B cell (primary cell): ENCODE results near the gene CDKN1C. TPM values are rescaled to one million over a fixed set of nuclear protein-coding genes. Genes with fewer than 3 reads are reported as not detected.

ENCODE experiments used
- ATAC-seq: fragments of 200-7000 bp; cut with Tn5 transposase; one replicate; pipeline ENCODE4 v1.10.0; 2021; ENCODE audit warnings: low read depth, mild to moderate bottlenecking, moderate number of reproducible peaks, moderate library complexity
- CTCF ChIA-PET: fragments of 350-600 bp; sonication (Branson Sonifier 250); formaldehyde crosslinking; loops from one replicate; lab custom pipeline; 2021; ENCODE audit warnings: antibody characterized with exemption, inconsistent platforms; lab: Charles Lee
- POLR2A ChIA-PET: fragments of 350-600 bp; sonication (Branson Sonifier 250); formaldehyde crosslinking; loops from one replicate; lab custom pipeline; 2021; ENCODE audit warnings: antibody characterized with exemption; lab: Charles Lee
- DNase-seq: peaks from one replicate; pipeline ENCODE4 v3.0.0; 2013
- H2AFZ ChIP-seq: 2 replicates; pipeline ENCODE4 v1.6.1; 2012; ENCODE audit warnings: mild to moderate bottlenecking, low read depth, low read length; ENCODE audit not compliant: insufficient read depth, poor library complexity, severe bottlenecking
- H3K27ac ChIP-seq, 2 donors: 1 replicate in 1 of 2; 2 replicates in 1 of 2; pipeline ENCODE4 v1.5.1; 2012 to 2013; ENCODE audit warnings: low read length in 2 of 2, mild to moderate bottlenecking in 2 of 2, moderate library complexity in 1 of 2
- H3K27me3 ChIP-seq, 4 experiments: fragments of 200-600 bp in 1 of 4; sonication (generic) in 1 of 4; replicated peaks in 1 of 4; 1 replicate in 2 of 4; 2 replicates in 2 of 4; pipeline versions ENCODE4 v1.6.1 to v1.7.0; 2013 to 2016; ENCODE audit warnings: low read length in 3 of 4, mild to moderate bottlenecking in 2 of 4, mixed read lengths in 1 of 4, moderate library complexity in 1 of 4; ENCODE audit not compliant: insufficient read depth in 4 of 4, control insufficient read depth in 3 of 4; ENCODE audit errors: control extremely low read depth in 1 of 4
- H3K36me3 ChIP-seq, 2 experiments: replicated peaks in 1 of 2; 1 replicate in 1 of 2; 2 replicates in 1 of 2; pipeline versions ENCODE4 v1.6.1 to v1.7.1; 2013; ENCODE audit warnings: low read length in 1 of 2; ENCODE audit not compliant: insufficient read depth in 2 of 2, control insufficient read depth in 1 of 2; ENCODE audit errors: control extremely low read depth in 1 of 2, extremely low read depth in 1 of 2
- H3K4me1 ChIP-seq, 2 donors: fragments of 200-600 bp in 1 of 2; sonication (generic) in 1 of 2; 1 replicate in 1 of 2; 2 replicates in 1 of 2; pipeline versions ENCODE4 v1.5.1 to v1.6.1; 2013 to 2017; ENCODE audit warnings: low read length in 2 of 2; ENCODE audit not compliant: control insufficient read depth in 2 of 2, insufficient read depth in 2 of 2
- H3K4me2 ChIP-seq: replicated peaks from 2 replicates; pipeline ENCODE3; 2012; ENCODE audit warnings: mild to moderate bottlenecking, low read depth, low read length; ENCODE audit not compliant: poor library complexity, severe bottlenecking
- H3K4me3 ChIP-seq, 5 experiments: fragments of 200-600 bp in 1 of 5; sonication (generic) in 1 of 5; 1 replicate in 3 of 5; 2 replicates in 2 of 5; pipeline versions ENCODE4 v1.5.1 to v1.7.0; 2011 to 2016; ENCODE audit warnings: low read length in 4 of 5, mild to moderate bottlenecking in 4 of 5, low read depth in 2 of 5, control low read depth in 1 of 5, moderate library complexity in 1 of 5; ENCODE audit not compliant: insufficient read depth in 1 of 5; ENCODE audit errors: control extremely low read depth in 1 of 5, extremely low read depth in 1 of 5
- H3K79me2 ChIP-seq: fragments of 200-600 bp; sonication (generic); one replicate; pipeline ENCODE4 v1.6.0; 2016; ENCODE audit warnings: low read length; ENCODE audit not compliant: control insufficient read depth, insufficient read depth
- H3K9ac ChIP-seq: fragments of 200-600 bp; sonication (generic); 2 replicates; pipeline ENCODE4 v1.6.1; 2017; ENCODE audit warnings: mild to moderate bottlenecking, low read length, moderate library complexity
- H3K9me3 ChIP-seq, 3 donors: one replicate each; pipeline versions ENCODE4 v1.6.1 to v1.7.1; 2013; ENCODE audit warnings: low read length in 2 of 3; ENCODE audit not compliant: control insufficient read depth in 2 of 3, insufficient read depth in 1 of 3; ENCODE audit errors: control extremely low read depth in 1 of 3
- H4K20me1 ChIP-seq: 2 replicates; pipeline ENCODE4 v1.6.0; 2012; ENCODE audit warnings: mild to moderate bottlenecking, low read length; ENCODE audit not compliant: insufficient read depth, control insufficient read depth, poor library complexity, severe bottlenecking
- H3K27ac Mint-ChIP-seq: one replicate; pipeline ENCODE4 v1.8.0; 2021; ENCODE audit warnings: mixed read lengths
- H3K27me3 Mint-ChIP-seq: one replicate; pipeline ENCODE4 v1.8.0; 2021; ENCODE audit warnings: mixed read lengths
- H3K4me1 Mint-ChIP-seq: one replicate; pipeline ENCODE4 v1.8.0; 2021; ENCODE audit warnings: mixed read lengths
- H3K4me3 Mint-ChIP-seq: one replicate; pipeline ENCODE4 v1.8.0; 2021; ENCODE audit warnings: mixed read lengths
- H3K9me3 Mint-ChIP-seq: one replicate; pipeline ENCODE4 v1.8.0; 2022; ENCODE audit warnings: mixed read lengths; ENCODE audit not compliant: insufficient read depth
- CTCF ChIP-seq: fragments of 200-600 bp; IDR thresholded peaks from one replicate; pipeline ENCODE4 v1.8.0; 2022; ENCODE audit warnings: antibody characterized with exemption, mild to moderate bottlenecking
- EZH2 ChIP-seq: IDR thresholded peaks from 2 replicates; pipeline ENCODE4 v1.6.1; 2012; ENCODE audit warnings: borderline replicate concordance, low read depth, mild to moderate bottlenecking, moderate library complexity, low read length; ENCODE audit not compliant: insufficient read depth, poor library complexity, severe bottlenecking
- WGBS: methylation state at CpG from one replicate; pipeline ENCODE4 v1.1.5; 2013; ENCODE audit warnings: missing lambda C conversion rate; ENCODE audit not compliant: insufficient coverage; 5-methylcytosine and 5-hydroxymethylcytosine counted together
- intact Hi-C: fragments of 100-400 bp; cut with micrococcal nuclease; formaldehyde crosslinking; loops from one replicate; pipeline ENCODE4 v1.10.0; 2022
- polyA plus RNA-seq: library from polyadenylated mRNA; depleted of rRNA; stranded (reverse); fragments of >200 nt; gene quantifications from 2 replicates; pipeline ENCODE4 v1.2.3, GENCODE V29; 2012
- total RNA-seq, 2 donors: library from RNA; stranded (reverse); fragments of 120-200 nt in 1 of 2; gene quantifications; 1 replicate in 1 of 2; 2 replicates in 1 of 2; pipeline versions ENCODE4 v1.2.3 to v1.2.4, GENCODE V29; 2013 to 2022

The CDKN1C gene
- total and polyA plus RNA-seq, 2 donors (not counting 1 experiment from before 2014, with no cell fraction given): 0.58 to 8.0 TPM

GRCh38 chr11:2922655-2923054 is 37.1 kb upstream of the CDKN1C start:
- ChIA-PET CTCF (no interaction called here), POLR2A (no interaction called here)
- H3K9me3 Mint-ChIP-seq: no peaks in the 10 kb centered on the region
- no peaks in the 10 kb centered on the region for H3K36me3 ChIP-seq
- H3K9ac ChIP-seq: no peak overlapping the region
- H3K27me3 ChIP-seq: peaks cover 0 to 13% (median 2%) of the 10 kb centered on the region in 4 experiments
- no peak overlapping the region for H3K4me3 ChIP-seq
- H3K4me1 Mint-ChIP-seq: no peaks in the 10 kb centered on the region
- no peaks in the 10 kb centered on the region for H3K4me1 ChIP-seq
- H2AFZ ChIP-seq: no peak overlapping the region
- DNase-seq (no peak), ATAC-seq (no peak)
- H3K27ac ChIP-seq: no peak overlapping the region
- H3K27me3 Mint-ChIP-seq: peaks cover 9% of the 10 kb centered on the region
- H3K4me2 ChIP-seq: no peak overlapping the region
- H3K79me2 ChIP-seq: no peaks in the 10 kb centered on the region
- H4K20me1 ChIP-seq: no peaks in the 10 kb centered on the region
- no peak overlapping the region for H3K27ac Mint-ChIP-seq
- TF ChIP-seq CTCF: no peak
- TF ChIP-seq EZH2: no peak
- H3K9me3 ChIP-seq: no peaks in the 10 kb centered on the region
- intact Hi-C loops: no loop called here
- no peak overlapping the region for H3K4me3 Mint-ChIP-seq
- WGBS: 77% methylated on average over 2 of the region's 3 CpGs

GRCh38 chr11:2921742-2922493 is 36.3 kb upstream of the CDKN1C start:
- Mint-ChIP-seq H3K9me3 (no peaks in the 10 kb centered on the region), H3K27me3 (peaks cover 5% of the 10 kb centered on the region), H3K27ac (no peak overlapping the region), H3K4me1 (no peaks in the 10 kb centered on the region), H3K4me3 (no peak overlapping the region)
- Histone ChIP-seq H3K27ac (no peak overlapping the region), H3K4me2 (no peak overlapping the region), H4K20me1 (no peaks in the 10 kb centered on the region), H3K27me3 (peaks cover 0 to 5% (median 0%) of the 10 kb centered on the region in 4 experiments), H3K9me3 (no peaks in the 10 kb centered on the region), H3K9ac (no peak overlapping the region), H3K4me3 (no peak overlapping the region), H2AFZ (no peak overlapping the region), H3K4me1 (no peaks in the 10 kb centered on the region), H3K79me2 (no peaks in the 10 kb centered on the region), H3K36me3 (no peaks in the 10 kb centered on the region)
- ATAC-seq (no peak), DNase-seq (no peak)
- ChIA-PET POLR2A (no interaction called here), CTCF (no interaction called here)
- TF ChIP-seq CTCF: no peak
- TF ChIP-seq EZH2: no peak
- intact Hi-C loops: no loop called here
- 95% methylated on average over 25 of the region's 29 CpGs for WGBS
